A549 (cell line): ENCODE results near the gene SERPINE3. TPM values are rescaled to one million over a fixed set of nuclear protein-coding genes. Genes with fewer than 3 reads are reported as not detected.

ENCODE experiments used
- ATAC-seq, 2 experiments: fragments of 200-7000 bp in 1 of 2; fragments of >200 bp in 1 of 2; cut with Nextera tagmentation in 1 of 2; cut with Tn5 transposase in 1 of 2; 3 replicates each; pipeline versions ENCODE4 v1.8.0 to v1.9.1; 2018 to 2020; ENCODE audit warnings: mild to moderate bottlenecking in 1 of 2, moderate library complexity in 1 of 2
- CTCF ChIA-PET: fragments of 300-600 bp; sonication (Branson Sonifier 250); formaldehyde crosslinking; extraction: SDS; loops from one replicate; lab custom pipeline; 2021; ENCODE audit warnings: antibody characterized with exemption, inconsistent platforms; lab: Yijun Ruan, JAX
- POLR2A ChIA-PET: fragments of 350-600 bp; formaldehyde crosslinking; extraction: SDS; loops from one replicate; lab custom pipeline; 2021; ENCODE audit warnings: antibody characterized with exemption, inconsistent platforms; lab: Yijun Ruan, JAX
- DNase-seq, 2 experiments: peaks; one replicate each; pipeline versions ENCODE4 v3.0.0 to v3.0.0-alpha.2; 2011 to 2016; ENCODE audit warnings: low read depth in 1 of 2, low spot score in 1 of 2
- FAIRE-seq: peaks from 2 replicates; lab custom pipeline; 2011; peaks lifted over from hg19 to GRCh38; lab: Jason Lieb, UNC
- H3K27ac ChIP-seq, 2 experiments: fragments of >200 bp; sonication (Bioruptor Twin); formaldehyde crosslinking; 3 replicates each; pipeline ENCODE4 v1.5.1; 2016 to 2017
- H3K4me1 ChIP-seq: fragments of >200 bp; sonication (Bioruptor Twin); formaldehyde crosslinking; 3 replicates; pipeline ENCODE4 v1.6.1; 2016
- H3K4me2 ChIP-seq: fragments of >200 bp; sonication (Bioruptor Twin); formaldehyde crosslinking; 3 replicates; pipeline ENCODE4 v1.6.1; 2016
- H3K4me3 ChIP-seq: fragments of >200 bp; sonication (Bioruptor Twin); formaldehyde crosslinking; 3 replicates; pipeline ENCODE4 v1.5.1; 2016
- H3K9me3 ChIP-seq: fragments of >200 bp; sonication (Bioruptor Twin); formaldehyde crosslinking; 3 replicates; pipeline ENCODE4 v1.6.1; 2016
- BHLHE40 ChIP-seq: IDR thresholded peaks from 2 replicates; pipeline ENCODE4 v1.6.1; 2012; ENCODE audit warnings: low read depth, low read length, inconsistent platforms
- EP300 ChIP-seq, 2 experiments: fragments of >200 bp; sonication (Bioruptor Twin); formaldehyde crosslinking; IDR thresholded peaks; 2 replicates in 1 of 2; 3 replicates in 1 of 2; pipeline ENCODE4 v1.6.1; 2016 to 2017
- FOSL2 ChIP-seq, 2 experiments: fragments of 450-650 bp in 1 of 2; fragments of >200 bp in 1 of 2; sonication (Bioruptor Twin) in 1 of 2; formaldehyde crosslinking; IDR thresholded peaks; 2 replicates each; pipeline versions ENCODE4 v1.5.0 to v1.6.1; 2016 to 2020; ENCODE audit warnings: mild to moderate bottlenecking in 1 of 2, moderate library complexity in 1 of 2
- FOXS1 ChIP-seq: fragments of 250-450 bp; sonication (Bioruptor Pico); IDR thresholded peaks from 2 replicates; pipeline ENCODE4 v1.5.0; 2020; ENCODE audit warnings: mild to moderate bottlenecking, moderate library complexity
- HDAC2 ChIP-seq: fragments of 200-600 bp; sonication (generic); IDR thresholded peaks from 2 replicates; pipeline ENCODE4 v1.6.1; 2016
- HES2 ChIP-seq: fragments of >200 bp; sonication (Bioruptor Twin); formaldehyde crosslinking; IDR thresholded peaks from 2 replicates; pipeline ENCODE4 v1.6.1; 2016
- HOXB13 ChIP-seq: fragments of 250-450 bp; sonication (Bioruptor Pico); IDR thresholded peaks from 2 replicates; pipeline ENCODE4 v1.5.0; 2020; ENCODE audit warnings: low read depth, mild to moderate bottlenecking, moderate library complexity
- MAX ChIP-seq: IDR thresholded peaks from 2 replicates; pipeline ENCODE4 v1.6.1; 2012
- NFE2L2 ChIP-seq: fragments of 150-350 bp; conservative IDR thresholded peaks from 2 replicates; pipeline ENCODE4 v1.6.1; 2014; ENCODE audit warnings: low read length
- NPAS2 ChIP-seq: fragments of 250-450 bp; sonication (Bioruptor Pico); IDR thresholded peaks from 2 replicates; pipeline ENCODE4 v1.8.0; 2022; ENCODE audit warnings: mild to moderate bottlenecking, moderate library complexity, borderline replicate concordance
- NR3C1 ChIP-seq: fragments of >200 bp; sonication (Bioruptor Twin); formaldehyde crosslinking; IDR thresholded peaks from 3 replicates; pipeline ENCODE4 v1.6.1; 2017
- RAD21 ChIP-seq, 2 experiments: fragments of >200 bp in 1 of 2; sonication (Bioruptor Twin) in 1 of 2; formaldehyde crosslinking in 1 of 2; IDR thresholded peaks in 1 of 2; conservative IDR thresholded peaks in 1 of 2; 2 replicates in 1 of 2; 3 replicates in 1 of 2; pipeline ENCODE4 v1.6.1; 2012 to 2018; ENCODE audit warnings: inconsistent platforms in 1 of 2
- REST ChIP-seq: fragments of 200-600 bp; sonication (generic); IDR thresholded peaks from 2 replicates; pipeline ENCODE4 v1.6.1; 2016; ENCODE audit warnings: antibody characterized with exemption, mild to moderate bottlenecking, moderate library complexity
- RNF2 ChIP-seq: fragments of 200-600 bp; sonication (generic); IDR thresholded peaks from 2 replicates; pipeline ENCODE4 v1.6.1; 2016; ENCODE audit warnings: low read depth, mild to moderate bottlenecking, antibody characterized with exemption, moderate library complexity, borderline replicate concordance
- SMC3 ChIP-seq: fragments of >200 bp; sonication (Bioruptor Twin); formaldehyde crosslinking; IDR thresholded peaks from 3 replicates; pipeline ENCODE4 v1.6.1; 2018; ENCODE audit warnings: inconsistent platforms
- USF2 ChIP-seq: fragments of 450-650 bp; IDR thresholded peaks from 2 replicates; pipeline ENCODE4 v1.6.1; 2014; ENCODE audit warnings: antibody characterized with exemption
- ZC3H11A ChIP-seq: fragments of 450-650 bp; IDR thresholded peaks from 2 replicates; pipeline ENCODE4 v1.6.1; 2014; ENCODE audit warnings: antibody characterized with exemption, mild to moderate bottlenecking
- WGBS: methylation state at CpG from one replicate; pipeline ENCODE4 v1.1.6; 2017; ENCODE audit errors: missing lambda C conversion rate; 5-methylcytosine and 5-hydroxymethylcytosine counted together
- polyA plus RNA-seq, 4 experiments: library from polyadenylated mRNA; depleted of rRNA in 3 of 4; stranded (reverse); fragments of >200 nt; fragmentation: RNase III in 1 of 4; extraction: RNeasy Plus Mini Kit Qiagen cat#74134 plus additional on column Dnase treatment in 1 of 4; gene quantifications; 2 replicates in 3 of 4; 3 replicates in 1 of 4; pipeline ENCODE4 v1.2.3, GENCODE V29; 2011 to 2017

SERPINE3 gene
- polyA plus RNA-seq, 2 of the 4 experiments (the other 2 are of a cell fraction), result 0.09 TPM; not detected in 1

- ChIA-PET CTCF (interaction anchor here (2.0 kb wide), 1 partner anchor 47 kb away, joined by 4 read pairs; no protein-coding TSS in a partner anchor), POLR2A (no interaction called here)
- Histone ChIP-seq H3K27ac (no peak overlapping the region), H3K4me2 (no peak overlapping the region), H3K9me3 (no peaks in the 10 kb centered on the region), H3K4me1 (no peaks in the 10 kb centered on the region), H3K4me3 (no peak overlapping the region)
- no peak for FAIRE-seq
- no peak for DNase-seq
- TF ChIP-seq HDAC2 (no peak), ZC3H11A (no peak), RAD21 (conservative IDR thresholded peaks at IDR 0.05 in 1 of 2, IDR thresholded peaks at IDR 0.05 in 1 of 2) (no peak), USF2 (no peak), BHLHE40 (no peak), RNF2 (no peak), MAX (no peak)
- ATAC-seq, result no peak
Observed at GRCh38 chr13:51333826-51334225, 5.7 kb upstream of the SERPINE3 start.

- POLR2A ChIA-PET, result no interaction called here
Observed at GRCh38 chr13:51336746-51337145, 2.7 kb upstream of the SERPINE3 start.

More at GRCh38 chr13:51336746-51337145, 2.7 kb upstream of the SERPINE3 start:
- no peak for TF ChIP-seq FOSL2 (IDR thresholded peaks at IDR 0.05)
- TF ChIP-seq FOSL2 (CRISPR knock-in tag; IDR thresholded peaks at IDR 0.05), result no peak
- TF ChIP-seq SMC3, result no peak
- TF ChIP-seq NPAS2 (CRISPR knock-in tag), result no peak
- no peak for TF ChIP-seq HOXB13
- TF ChIP-seq REST, result no peak
- no peak for TF ChIP-seq FOXS1 (CRISPR knock-in tag)
- TF ChIP-seq NFE2L2, result no peak
- TF ChIP-seq HES2, result no peak
- no peak for TF ChIP-seq EP300 (IDR thresholded peaks at IDR 0.05)
- TF ChIP-seq NR3C1, result no peak
- no peak for TF ChIP-seq RAD21 (conservative IDR thresholded peaks at IDR 0.05 in 1 of 2, IDR thresholded peaks at IDR 0.05 in 1 of 2)
- TF ChIP-seq RNF2, result no peak
- TF ChIP-seq, all 56 proteins: peak for 0
- H3K4me2 ChIP-seq, result no peak overlapping the region
- no peak for DNase-seq
- no peak for ATAC-seq
- no peaks in the 10 kb centered on the region for H3K9me3 ChIP-seq
- FAIRE-seq, result no peak
- no peaks in the 10 kb centered on the region for H3K4me1 ChIP-seq
- CTCF ChIA-PET, result interaction anchor here (0.7 kb wide), 1 partner anchor 13 kb away, joined by 3 read pairs; no protein-coding TSS in a partner anchor
- no peak overlapping the region for H3K4me3 ChIP-seq
- WGBS, result 82% methylated on average over 5 of the region's 5 CpGs
- H3K27ac ChIP-seq, result no peak overlapping the region
